ENCODE results near the gene ERGIC1.
"Not testable (repeated sequence)": the region's sequence is repeated elsewhere in the genome, so short reads cannot be mapped to it uniquely, and the experiment has no call there.

The ERGIC1 gene

GRCh38 chr5:172877466-172878260 lies 43.6 kb downstream of the ERGIC1 start:
- no peak overlapping the region for H3K4me3 ChIP-seq (ENCODE audit: low read depth, low read length)

DNA sequence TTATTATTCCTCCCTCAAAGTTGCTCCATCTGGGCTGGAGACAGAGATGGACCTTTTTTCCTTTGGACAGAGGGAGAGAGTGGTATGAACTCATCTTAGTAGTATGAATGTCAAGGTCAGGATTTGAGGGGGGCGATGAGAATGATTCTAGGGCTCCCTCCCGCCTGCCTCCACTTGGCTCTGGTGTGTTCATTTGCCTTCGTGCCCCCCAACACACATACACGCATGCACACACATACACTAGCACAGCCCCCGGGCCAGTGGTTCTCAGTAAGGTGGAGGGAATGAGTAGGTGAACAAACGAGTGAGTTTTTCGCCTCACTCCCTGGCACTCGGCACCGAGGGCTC lies 44.5 kb downstream of the ERGIC1 start:
- no peak overlapping the region for H3K4me3 ChIP-seq (ENCODE audit: low read depth, low read length)

GRCh38 chr5:172878933-172879752 lies 45.1 kb downstream of the ERGIC1 start:
- no peak overlapping the region for H3K4me3 ChIP-seq (ENCODE audit: low read depth, low read length)

GRCh38 chr5:172881691-172882370 lies 47.8 kb downstream of the ERGIC1 start:
- H3K4me3 ChIP-seq (ENCODE audit: low read depth, low read length), result no peak overlapping the region

DNA sequence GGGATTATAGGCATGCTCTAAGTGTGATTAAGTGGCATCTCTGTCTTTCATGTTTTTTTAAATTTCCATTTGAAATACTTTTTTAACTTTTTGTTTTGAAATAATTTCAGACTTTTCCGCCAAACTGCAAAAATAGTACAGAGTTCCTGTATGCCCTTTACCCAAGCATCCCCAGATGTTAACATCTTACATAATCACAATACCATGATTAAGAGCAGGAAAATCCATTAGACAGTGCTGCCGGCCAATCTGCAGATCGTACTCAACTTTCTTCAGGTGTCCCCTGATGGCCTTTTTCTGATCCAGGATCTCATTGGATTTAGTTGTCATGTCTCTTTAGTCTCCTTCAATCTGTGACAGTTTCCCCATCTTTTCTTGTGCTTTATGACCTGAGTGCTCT lies 49.0 kb downstream of the ERGIC1 start:
- H3K4me3 ChIP-seq (ENCODE audit: low read depth, low read length), result no peak overlapping the region

GRCh38 chr5:172885597-172886340 lies 51.7 kb downstream of the ERGIC1 start:
- H3K4me3 ChIP-seq (ENCODE audit: low read depth, low read length), result no peak overlapping the region

DNA sequence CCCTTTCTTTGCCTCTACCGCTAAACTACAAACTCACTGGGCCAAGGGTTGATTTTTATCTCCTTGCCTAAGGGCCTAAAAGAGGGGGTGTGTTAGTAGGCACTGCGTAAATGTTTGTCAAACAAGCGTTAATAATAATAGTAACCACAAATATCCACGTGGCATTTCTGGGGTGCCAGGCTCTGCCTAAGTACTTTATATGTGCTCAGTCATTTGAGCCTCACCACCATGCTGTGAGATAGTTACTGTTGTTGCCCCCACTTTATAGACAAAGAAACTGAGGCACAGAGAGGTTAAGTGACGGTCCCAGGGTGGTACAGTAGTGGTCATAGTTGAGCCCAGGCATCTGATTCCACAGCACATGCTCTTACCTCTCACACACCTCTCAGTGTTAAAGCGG lies 52.4 kb downstream of the ERGIC1 start:
- H3K4me3 ChIP-seq (ENCODE audit: low read depth, low read length), result no peak overlapping the region

GRCh38 chr5:172886974-172887501 lies 53.0 kb downstream of the ERGIC1 start:
- H3K4me3 ChIP-seq (ENCODE audit: low read depth, low read length), result no peak overlapping the region

DNA sequence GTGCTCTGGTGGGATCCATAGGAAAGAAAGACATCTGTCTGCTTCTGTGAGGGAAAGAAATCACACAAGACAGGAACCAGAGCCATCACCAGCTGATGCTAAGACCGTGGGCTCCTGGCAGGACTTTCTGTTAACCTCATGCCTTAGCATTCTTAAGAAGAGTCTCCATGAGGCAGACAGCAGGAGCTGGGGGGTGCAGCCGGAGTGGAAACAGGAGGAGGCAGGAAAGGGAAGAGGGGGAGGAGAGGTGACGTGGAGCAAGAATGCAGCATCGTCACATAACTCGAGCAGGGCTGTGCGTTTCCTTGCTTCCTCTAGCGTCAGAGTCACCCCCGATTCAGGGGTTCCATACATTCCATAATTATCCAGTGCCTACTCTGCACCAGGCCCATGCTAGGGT lies 53.6 kb downstream of the ERGIC1 start:
- H3K4me3 ChIP-seq (ENCODE audit: low read depth, low read length), result no peak overlapping the region

DNA sequence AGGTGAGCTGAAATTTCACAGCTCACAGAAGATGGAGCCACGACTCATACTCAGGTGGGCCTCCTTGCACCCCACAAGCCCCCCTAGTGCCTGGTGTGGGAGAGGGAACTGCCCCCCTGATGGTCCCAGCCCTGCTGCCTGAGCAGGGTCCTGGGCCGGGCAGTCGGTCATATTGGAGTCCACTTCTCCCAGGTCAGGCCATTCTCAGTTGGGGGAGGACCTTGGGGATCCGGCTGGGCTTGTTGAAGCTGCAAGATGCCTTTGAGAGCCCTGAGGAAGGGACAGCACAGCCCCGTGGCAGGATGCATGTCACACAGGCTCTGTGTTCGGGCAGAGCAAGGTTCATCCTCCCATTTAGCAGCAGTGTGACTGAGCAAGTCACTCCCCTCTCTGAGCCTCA lies 56.6 kb downstream of the ERGIC1 start:
- H3K4me3 ChIP-seq (ENCODE audit: low read depth, low read length), result no peak overlapping the region

DNA sequence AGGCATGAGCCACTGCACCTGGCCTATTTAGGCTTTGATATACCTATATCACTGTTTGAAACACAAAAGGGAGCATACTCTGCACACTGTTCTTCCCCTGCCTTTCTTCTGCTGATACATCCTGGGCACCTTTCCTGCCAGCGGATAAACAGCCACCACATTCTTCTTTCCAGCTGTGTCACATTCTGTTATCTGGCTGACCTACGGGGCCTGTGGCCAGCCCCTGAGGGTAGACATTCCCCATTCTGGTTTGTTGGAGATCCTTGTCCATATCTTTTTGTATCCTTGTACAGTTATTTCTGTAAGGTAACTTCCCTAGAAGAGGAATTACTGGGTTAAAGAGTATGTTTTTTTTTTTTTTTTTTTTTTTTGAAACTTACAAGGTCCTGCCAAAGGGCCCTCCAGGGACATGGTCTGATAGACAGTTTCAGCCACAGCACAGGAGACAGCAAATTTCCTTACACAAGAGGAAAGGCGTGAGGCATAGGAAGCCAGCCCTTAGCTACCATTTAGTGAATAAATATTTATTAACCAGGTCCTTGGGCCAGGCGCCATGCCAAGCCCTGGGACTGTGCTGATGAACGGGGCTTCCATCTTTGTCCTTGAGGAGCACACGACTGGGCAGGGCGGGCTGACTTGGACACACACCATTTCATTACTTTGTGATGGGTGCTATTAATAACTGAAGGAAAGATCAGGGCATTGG lies 57.8 kb downstream of the ERGIC1 start:
- H3K4me3 ChIP-seq (ENCODE audit: low read depth, low read length), result no peak overlapping the region

DNA sequence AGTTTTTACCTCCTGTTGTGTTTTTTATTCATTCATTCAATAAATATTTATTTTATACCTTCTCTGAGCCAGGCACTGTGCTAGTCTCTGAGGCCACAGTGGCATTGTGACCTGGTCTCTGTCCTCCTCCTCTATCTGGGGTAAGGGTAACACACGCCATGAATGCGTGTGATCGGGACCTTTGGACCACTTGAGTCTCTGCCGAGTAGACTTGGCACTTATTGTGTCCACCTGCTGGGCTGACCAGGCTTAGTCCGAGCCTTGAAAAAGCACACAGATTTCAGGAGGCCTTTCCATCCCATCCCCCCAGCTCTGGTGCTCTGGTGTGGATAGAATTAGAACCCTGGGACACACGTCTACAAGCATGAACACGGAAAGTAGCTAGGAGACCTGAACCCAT lies 58.7 kb downstream of the ERGIC1 start:
- H3K4me3 ChIP-seq (ENCODE audit: low read depth, low read length), result no peak overlapping the region

DNA sequence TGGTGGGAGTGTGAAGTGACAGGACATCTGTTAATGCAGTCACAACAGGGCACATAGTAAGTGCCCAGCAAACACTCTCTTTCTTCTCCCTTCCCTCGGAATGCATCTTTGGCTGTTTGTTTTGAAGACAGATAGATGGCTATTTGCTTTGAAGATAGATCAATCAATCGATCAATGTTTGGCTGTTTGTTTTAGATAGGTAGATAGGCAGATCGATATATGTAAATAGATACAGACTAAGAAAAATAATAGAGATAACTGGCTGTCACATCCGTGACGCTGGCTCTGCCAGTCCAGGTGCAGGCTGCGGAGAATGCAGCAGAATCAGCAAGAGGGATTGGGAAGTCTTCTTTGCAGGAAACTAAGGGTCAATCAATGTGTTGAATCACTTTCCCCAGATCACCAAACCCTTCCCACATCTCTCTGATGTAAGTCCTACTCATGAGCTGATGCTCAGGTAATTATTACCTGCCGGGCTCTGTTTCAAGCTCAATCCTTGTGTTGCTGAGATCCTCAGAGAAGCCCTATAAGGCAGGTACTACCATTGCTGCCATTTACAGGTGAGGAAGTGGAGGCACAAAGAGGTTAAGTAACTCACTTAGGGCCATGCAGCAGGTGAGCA lies 60.8 kb downstream of the ERGIC1 start:
- H3K4me3 ChIP-seq (ENCODE audit: low read depth, low read length), result no peak overlapping the region

DNA sequence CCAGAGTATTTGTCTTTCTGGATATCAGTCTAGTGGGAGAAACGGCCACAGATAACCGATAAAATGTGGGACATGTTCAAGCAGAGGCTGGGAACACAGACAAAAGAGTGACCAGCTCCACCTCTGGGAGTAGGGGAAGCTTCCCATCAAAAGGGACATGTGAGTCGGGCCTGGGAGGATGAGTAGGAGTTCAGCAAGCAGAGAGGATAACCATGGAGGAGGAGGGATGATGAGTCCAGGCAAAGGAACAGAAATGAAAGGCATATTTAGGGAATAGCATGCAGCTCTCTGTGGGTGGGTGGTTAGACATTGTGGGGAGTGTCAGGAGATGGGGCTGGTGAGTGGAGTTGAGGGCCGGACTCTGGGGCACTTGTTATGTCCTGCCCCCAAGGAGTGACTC lies 61.5 kb downstream of the ERGIC1 start:
- no peak overlapping the region for H3K4me3 ChIP-seq (ENCODE audit: low read depth, low read length)

GRCh38 chr5:172896465-172896864 lies 62.4 kb downstream of the ERGIC1 start:
- H3K4me3 ChIP-seq (ENCODE audit: low read depth, low read length), result no peak overlapping the region

DNA sequence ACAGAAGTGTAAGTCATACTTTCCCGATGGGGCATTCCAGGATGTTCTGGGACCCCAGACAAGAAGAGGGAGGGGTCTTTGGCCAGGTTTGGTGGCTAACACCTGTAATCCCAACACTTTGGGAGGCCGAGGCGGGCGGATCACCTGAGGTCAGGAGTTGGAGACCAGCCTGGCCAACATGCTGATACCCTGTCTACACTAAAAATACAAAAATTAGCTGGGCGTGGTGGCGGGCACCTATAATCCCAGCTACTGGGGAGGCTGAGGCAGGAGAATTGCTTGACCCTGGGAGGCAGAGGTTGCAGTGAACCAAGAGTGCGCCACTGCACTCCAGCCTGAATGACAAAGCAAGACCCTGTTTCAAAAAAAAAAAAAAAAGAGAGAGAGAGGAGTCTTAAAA lies 63.0 kb downstream of the ERGIC1 start:
- H3K4me3 ChIP-seq (ENCODE audit: low read depth, low read length), result not testable (repeated sequence)

DNA sequence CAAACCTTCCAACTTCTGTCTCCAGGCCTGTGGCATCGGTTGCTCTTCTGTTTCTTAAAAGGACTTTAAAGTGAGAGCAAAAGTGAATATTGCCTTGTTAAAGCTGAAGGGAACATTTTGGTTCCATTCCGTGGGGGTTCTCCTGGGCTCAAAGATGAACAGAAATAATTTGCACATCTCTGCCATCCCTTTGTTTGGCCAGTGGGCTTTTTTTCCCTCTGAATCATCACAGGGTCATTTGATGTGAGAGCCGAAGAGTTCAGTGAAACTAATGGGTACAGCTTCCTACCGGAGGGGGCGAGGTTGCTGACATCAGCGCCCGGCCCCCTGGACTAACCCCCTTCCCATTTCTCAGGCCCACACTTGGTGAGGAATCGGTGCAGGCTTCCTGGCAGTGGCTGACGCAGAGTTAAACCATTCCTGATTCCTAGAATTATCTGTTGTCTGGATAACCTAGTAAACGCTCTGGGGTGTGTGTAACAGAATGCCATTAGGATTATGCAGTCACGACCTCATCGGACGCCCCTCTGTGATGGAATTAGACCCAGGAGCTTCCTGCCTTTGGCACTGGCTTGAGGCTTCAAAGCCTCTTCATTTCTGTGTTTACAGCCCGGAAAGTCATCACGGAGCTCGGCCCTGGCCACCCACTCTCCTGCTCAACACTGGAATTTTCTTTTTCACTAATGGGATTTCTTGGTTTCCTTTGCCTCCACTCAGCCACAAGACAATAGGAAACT lies 63.6 kb downstream of the ERGIC1 start:
- no peak overlapping the region for H3K4me3 ChIP-seq (ENCODE audit: low read depth, low read length)

DNA sequence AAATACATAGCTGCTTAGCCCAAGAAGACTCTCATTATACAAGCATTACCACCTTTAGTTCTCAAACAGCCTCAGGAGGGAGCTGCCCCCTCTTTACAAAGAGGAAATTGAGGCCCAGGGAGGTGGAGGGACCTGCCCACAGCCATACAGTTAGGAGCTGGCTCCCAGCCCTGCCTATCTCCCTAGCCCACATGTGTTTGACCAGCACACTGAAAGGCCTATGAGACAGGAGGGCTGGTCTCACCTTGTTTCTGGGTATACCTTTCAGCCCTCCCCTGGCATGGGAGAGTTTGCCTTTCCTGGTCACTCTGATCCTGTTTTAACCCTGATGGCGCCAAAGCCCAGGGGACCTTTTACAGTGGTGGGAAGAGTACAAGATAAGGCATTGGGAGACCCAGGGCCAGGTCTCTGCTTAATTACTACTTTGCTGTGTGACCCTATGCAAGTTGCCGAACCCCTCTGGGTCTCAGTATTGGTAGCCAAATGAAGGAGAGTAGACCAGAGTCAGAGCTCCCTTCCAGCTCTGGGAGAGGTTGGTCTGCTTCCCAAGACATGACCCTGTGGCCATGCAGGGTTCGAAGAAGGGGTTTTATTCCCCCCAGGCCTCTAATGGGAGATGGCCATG lies 64.3 kb downstream of the ERGIC1 start:
- no peak overlapping the region for H3K4me3 ChIP-seq (ENCODE audit: low read depth, low read length)

All from iPS-11a (cell line).